Effector memory CD4-positive, alpha-beta T cell (primary cell): Measurements from ENCODE around the gene LTV1.

Experiments used
- DNase-seq, 3 donors: peaks; one replicate each; pipeline ENCODE4 v3.0.0-alpha.2; 2020
- H3K27ac ChIP-seq: 2 replicates; pipeline ENCODE4 v1.7.0; 2013; ENCODE audit warnings: mild to moderate bottlenecking, low read length, moderate library complexity; ENCODE audit not compliant: insufficient read depth, poor library complexity, severe bottlenecking
- H3K27me3 ChIP-seq: replicated peaks from 2 replicates; pipeline ENCODE4 v1.7.0; 2013; ENCODE audit warnings: mild to moderate bottlenecking, low read length; ENCODE audit not compliant: insufficient read depth, control insufficient read depth, poor library complexity, severe bottlenecking
- H3K36me3 ChIP-seq: 2 replicates; pipeline ENCODE4 v1.7.0; 2013; ENCODE audit warnings: mild to moderate bottlenecking, low read length, moderate library complexity; ENCODE audit not compliant: control insufficient read depth, insufficient read depth
- H3K4me1 ChIP-seq: 2 replicates; pipeline ENCODE4 v1.7.0; 2013; ENCODE audit warnings: low read length, mild to moderate bottlenecking; ENCODE audit not compliant: control insufficient read depth, insufficient read depth, poor library complexity, severe bottlenecking
- H3K4me3 ChIP-seq: 2 replicates; pipeline ENCODE4 v1.7.0; 2013; ENCODE audit warnings: low read length, low read depth, mild to moderate bottlenecking; ENCODE audit not compliant: insufficient read depth, poor library complexity, severe bottlenecking
- H3K9me3 ChIP-seq: 2 replicates; pipeline ENCODE4 v1.7.0; 2013; ENCODE audit warnings: mild to moderate bottlenecking, low read length, moderate library complexity; ENCODE audit not compliant: control insufficient read depth

Gene LTV1

GRCh38 chr6:143911028-143911427 is 67.9 kb downstream of the LTV1 start:
- no peaks in the 10 kb centered on the region for H3K36me3 ChIP-seq
- H3K27me3 ChIP-seq = no peaks in the 10 kb centered on the region
- H3K4me3 ChIP-seq = no peak overlapping the region
- DNase-seq = no peak
- no peak overlapping the region for H3K27ac ChIP-seq
- no peaks in the 10 kb centered on the region for H3K9me3 ChIP-seq
- no peaks in the 10 kb centered on the region for H3K4me1 ChIP-seq

- no peak for DNase-seq
- Histone ChIP-seq H3K27me3 (no peaks in the 10 kb centered on the region), H3K36me3 (no peaks in the 10 kb centered on the region), H3K27ac (no peak overlapping the region), H3K9me3 (no peaks in the 10 kb centered on the region), H3K4me3 (no peak overlapping the region), H3K4me1 (no peaks in the 10 kb centered on the region)
Measured at GRCh38 chr6:143912671-143913070, 69.5 kb downstream of the LTV1 start.
